ENCODE results near the gene OR12D1. TPM values are rescaled to one million over a fixed set of nuclear protein-coding genes. Genes with fewer than 3 reads are reported as not detected.

OR12D1 gene
- total RNA-seq, 1 donor from 2014 or later: not detected

DNA sequence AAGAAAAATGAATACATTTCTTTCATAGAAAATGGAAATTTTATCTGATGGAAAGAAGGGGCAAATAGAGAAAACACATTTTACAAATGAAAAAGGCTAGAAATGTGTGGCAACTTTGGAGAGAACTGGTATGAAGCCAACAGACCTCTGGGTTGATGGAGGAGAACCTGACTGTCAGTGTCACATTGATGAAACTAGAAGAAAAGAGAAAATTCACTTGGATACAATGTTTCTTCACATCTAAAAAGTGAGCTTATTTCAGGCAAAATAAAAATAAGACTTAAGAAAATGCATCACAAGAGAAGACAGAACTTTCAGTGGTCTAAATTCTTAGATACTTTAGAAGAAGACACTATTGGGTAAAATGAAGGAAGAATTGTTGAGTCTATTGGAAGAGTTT is 19.4 kb upstream of the OR12D1 start, which contains the start of gene OR12D2:
Gene OR12D2 (plus strand): TSS at position 301 of the 400 bp plus-strand sequence. CDS start 1,069 bp downstream, outside the sequence.
- Mint-ChIP-seq H3K27me3 (ENCODE audit: unreplicated experiment) (peaks cover 5% of the 10 kb centered on the region), H3K36me3 (ENCODE audit: unreplicated experiment) (no peaks in the 10 kb centered on the region), H3K9me3 (ENCODE audit: unreplicated experiment) (no peaks in the 10 kb centered on the region), H3K27ac (ENCODE audit: unreplicated experiment) (no peak within 1 kb of the TSS), H3K4me3 (ENCODE audit: unreplicated experiment) (no peak within 1 kb of the TSS), H3K4me1 (ENCODE audit: unreplicated experiment) (no peaks in the 10 kb centered on the region)
- DNase-seq (ENCODE audit: extremely low spot score, unreplicated experiment): no peak
- TF ChIP-seq, protein P1, sequence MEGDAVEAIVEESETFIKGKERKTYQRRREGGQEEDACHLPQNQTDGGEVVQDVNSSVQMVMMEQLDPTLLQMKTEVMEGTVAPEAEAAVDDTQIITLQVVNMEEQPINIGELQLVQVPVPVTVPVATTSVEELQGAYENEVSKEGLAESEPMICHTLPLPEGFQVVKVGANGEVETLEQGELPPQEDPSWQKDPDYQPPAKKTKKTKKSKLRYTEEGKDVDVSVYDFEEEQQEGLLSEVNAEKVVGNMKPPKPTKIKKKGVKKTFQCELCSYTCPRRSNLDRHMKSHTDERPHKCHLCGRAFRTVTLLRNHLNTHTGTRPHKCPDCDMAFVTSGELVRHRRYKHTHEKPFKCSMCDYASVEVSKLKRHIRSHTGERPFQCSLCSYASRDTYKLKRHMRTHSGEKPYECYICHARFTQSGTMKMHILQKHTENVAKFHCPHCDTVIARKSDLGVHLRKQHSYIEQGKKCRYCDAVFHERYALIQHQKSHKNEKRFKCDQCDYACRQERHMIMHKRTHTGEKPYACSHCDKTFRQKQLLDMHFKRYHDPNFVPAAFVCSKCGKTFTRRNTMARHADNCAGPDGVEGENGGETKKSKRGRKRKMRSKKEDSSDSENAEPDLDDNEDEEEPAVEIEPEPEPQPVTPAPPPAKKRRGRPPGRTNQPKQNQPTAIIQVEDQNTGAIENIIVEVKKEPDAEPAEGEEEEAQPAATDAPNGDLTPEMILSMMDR (IDR thresholded peaks at IDR 0.05): no peak

DNA sequence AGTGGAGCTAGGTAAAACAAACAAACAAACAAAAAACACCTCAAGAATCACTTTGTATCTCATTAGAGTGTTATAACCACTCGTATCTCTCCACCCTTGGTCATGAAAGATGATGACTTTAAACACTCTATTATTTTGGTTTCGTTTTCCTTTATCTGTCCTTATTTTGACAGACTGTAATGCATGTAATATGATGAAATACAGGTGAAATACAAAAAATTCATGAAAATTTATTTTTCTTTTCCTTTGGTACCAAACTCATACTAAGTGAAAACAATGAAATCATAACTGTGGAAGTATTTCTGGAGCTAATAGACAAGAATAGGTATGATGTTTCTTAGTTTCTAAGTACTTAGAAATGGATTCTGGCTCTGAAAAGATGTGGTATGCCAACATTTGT is 15.2 kb upstream of the OR12D1 start:
- DNase-seq (ENCODE audit: extremely low spot score, unreplicated experiment): no peak
- Mint-ChIP-seq H3K27me3 (ENCODE audit: unreplicated experiment) (peaks cover 5% of the 10 kb centered on the region), H3K36me3 (ENCODE audit: unreplicated experiment) (no peaks in the 10 kb centered on the region), H3K27ac (ENCODE audit: unreplicated experiment) (no peak overlapping the region), H3K4me3 (ENCODE audit: unreplicated experiment) (no peak overlapping the region), H3K4me1 (ENCODE audit: unreplicated experiment) (no peaks in the 10 kb centered on the region), H3K9me3 (ENCODE audit: unreplicated experiment) (no peaks in the 10 kb centered on the region)
- TF ChIP-seq, protein P1 (IDR thresholded peaks at IDR 0.05): no peak

DNA sequence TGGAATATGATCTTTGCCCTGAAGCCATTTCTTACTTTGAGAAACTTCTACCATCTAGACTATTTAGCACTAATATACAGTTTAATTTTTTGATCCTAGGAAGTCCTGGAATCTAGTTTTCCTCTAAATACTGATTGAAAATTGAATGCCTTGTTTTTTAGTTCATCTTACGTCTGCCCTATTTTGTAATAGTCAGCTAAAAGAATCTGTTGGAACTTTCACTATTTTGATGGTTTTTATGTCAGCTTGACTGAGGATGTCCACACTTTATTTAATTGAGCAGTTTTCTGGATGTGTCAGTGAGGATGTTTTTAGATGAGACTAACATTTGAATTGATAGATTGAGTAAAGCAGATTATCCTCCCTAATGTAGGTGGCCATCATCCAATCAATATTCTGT is 10.9 kb upstream of the OR12D1 start:
- Mint-ChIP-seq H3K4me1 (ENCODE audit: unreplicated experiment) (no peaks in the 10 kb centered on the region), H3K4me3 (ENCODE audit: unreplicated experiment) (no peak overlapping the region), H3K9me3 (ENCODE audit: unreplicated experiment) (peaks cover under 1% of the 10 kb centered on the region), H3K36me3 (ENCODE audit: unreplicated experiment) (no peaks in the 10 kb centered on the region), H3K27me3 (ENCODE audit: unreplicated experiment) (no peaks in the 10 kb centered on the region), H3K27ac (ENCODE audit: unreplicated experiment) (no peak overlapping the region)
- no peak for DNase-seq (ENCODE audit: extremely low spot score, unreplicated experiment)
- TF ChIP-seq, protein P1 (IDR thresholded peaks at IDR 0.05): no peak

DNA sequence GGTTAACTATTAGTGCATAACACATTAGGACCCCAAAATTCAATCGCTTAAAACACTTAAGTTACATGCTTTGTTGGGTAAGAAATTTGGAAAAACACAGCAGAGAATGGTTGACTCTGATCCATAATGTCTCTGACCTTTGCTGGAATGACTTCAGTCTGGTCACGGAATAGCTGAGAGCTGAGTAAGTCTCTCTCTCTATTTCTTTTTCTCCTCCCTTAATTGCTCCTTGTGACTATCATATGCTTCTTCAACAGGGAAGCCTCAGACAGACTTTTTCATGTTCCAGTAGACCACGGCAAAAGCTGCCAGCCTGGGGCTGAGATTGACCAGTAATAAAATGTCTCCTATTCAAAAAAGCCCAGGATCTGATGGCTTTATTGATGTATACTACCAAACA is 4.8 kb downstream of the OR12D1 start:
- Mint-ChIP-seq H3K27me3 (ENCODE audit: unreplicated experiment) (peaks cover 5% of the 10 kb centered on the region), H3K4me1 (ENCODE audit: unreplicated experiment) (no peaks in the 10 kb centered on the region), H3K36me3 (ENCODE audit: unreplicated experiment) (no peaks in the 10 kb centered on the region), H3K9me3 (ENCODE audit: unreplicated experiment) (no peaks in the 10 kb centered on the region), H3K4me3 (ENCODE audit: unreplicated experiment) (no peak overlapping the region), H3K27ac (ENCODE audit: unreplicated experiment) (no peak overlapping the region)
- TF ChIP-seq, protein P1 (IDR thresholded peaks at IDR 0.05): no peak
- no peak for DNase-seq (ENCODE audit: extremely low spot score, unreplicated experiment)

DNA sequence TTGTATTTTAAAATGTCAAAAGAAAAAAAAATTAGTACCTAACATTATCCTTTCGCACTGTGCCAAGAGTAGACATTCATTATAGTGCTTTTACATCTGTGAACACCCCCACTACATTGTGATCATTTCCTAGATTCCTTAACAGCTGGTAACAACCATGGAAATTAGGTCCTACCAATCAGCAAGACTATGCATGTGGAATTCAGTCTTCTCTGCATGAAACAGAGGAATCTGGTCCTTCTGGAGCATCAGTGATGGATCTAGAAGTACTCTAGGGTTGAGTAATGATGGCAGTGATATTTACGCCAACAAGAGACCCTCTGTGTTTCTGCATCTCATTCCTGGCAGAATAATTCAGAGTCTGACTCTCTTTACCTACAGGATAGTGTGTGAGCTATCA is 9.4 kb downstream of the OR12D1 start:
- H3K4me3 Mint-ChIP-seq (ENCODE audit: unreplicated experiment): no peak overlapping the region
- no peak overlapping the region for H3K27ac Mint-ChIP-seq (ENCODE audit: unreplicated experiment)
- H3K4me1 Mint-ChIP-seq (ENCODE audit: unreplicated experiment): no peaks in the 10 kb centered on the region
- no peaks in the 10 kb centered on the region for H3K27me3 Mint-ChIP-seq (ENCODE audit: unreplicated experiment)
- H3K36me3 Mint-ChIP-seq (ENCODE audit: unreplicated experiment): no peaks in the 10 kb centered on the region
- TF ChIP-seq, protein P1 (IDR thresholded peaks at IDR 0.05): no peak
- no peak for DNase-seq (ENCODE audit: extremely low spot score, unreplicated experiment)
- H3K9me3 Mint-ChIP-seq (ENCODE audit: unreplicated experiment): no peaks in the 10 kb centered on the region

All from osteocyte (in vitro differentiated cells).